ENCODE measurements around the gene PRRT1B. TPM values are rescaled to one million over a fixed set of nuclear protein-coding genes. Genes with fewer than 3 reads are reported as not detected.

PRRT1B gene
- total and polyA plus RNA-seq, 9 of the 15 experiments (the other 6 are each of a cell fraction or from before 2014, with no cell fraction given), result not detected

GRCh38 chr9:131530920-131531832 lies 14.1 kb upstream of the PRRT1B start, which contains the start of gene UCK1 (continued):
- TF ChIP-seq, protein P1, sequence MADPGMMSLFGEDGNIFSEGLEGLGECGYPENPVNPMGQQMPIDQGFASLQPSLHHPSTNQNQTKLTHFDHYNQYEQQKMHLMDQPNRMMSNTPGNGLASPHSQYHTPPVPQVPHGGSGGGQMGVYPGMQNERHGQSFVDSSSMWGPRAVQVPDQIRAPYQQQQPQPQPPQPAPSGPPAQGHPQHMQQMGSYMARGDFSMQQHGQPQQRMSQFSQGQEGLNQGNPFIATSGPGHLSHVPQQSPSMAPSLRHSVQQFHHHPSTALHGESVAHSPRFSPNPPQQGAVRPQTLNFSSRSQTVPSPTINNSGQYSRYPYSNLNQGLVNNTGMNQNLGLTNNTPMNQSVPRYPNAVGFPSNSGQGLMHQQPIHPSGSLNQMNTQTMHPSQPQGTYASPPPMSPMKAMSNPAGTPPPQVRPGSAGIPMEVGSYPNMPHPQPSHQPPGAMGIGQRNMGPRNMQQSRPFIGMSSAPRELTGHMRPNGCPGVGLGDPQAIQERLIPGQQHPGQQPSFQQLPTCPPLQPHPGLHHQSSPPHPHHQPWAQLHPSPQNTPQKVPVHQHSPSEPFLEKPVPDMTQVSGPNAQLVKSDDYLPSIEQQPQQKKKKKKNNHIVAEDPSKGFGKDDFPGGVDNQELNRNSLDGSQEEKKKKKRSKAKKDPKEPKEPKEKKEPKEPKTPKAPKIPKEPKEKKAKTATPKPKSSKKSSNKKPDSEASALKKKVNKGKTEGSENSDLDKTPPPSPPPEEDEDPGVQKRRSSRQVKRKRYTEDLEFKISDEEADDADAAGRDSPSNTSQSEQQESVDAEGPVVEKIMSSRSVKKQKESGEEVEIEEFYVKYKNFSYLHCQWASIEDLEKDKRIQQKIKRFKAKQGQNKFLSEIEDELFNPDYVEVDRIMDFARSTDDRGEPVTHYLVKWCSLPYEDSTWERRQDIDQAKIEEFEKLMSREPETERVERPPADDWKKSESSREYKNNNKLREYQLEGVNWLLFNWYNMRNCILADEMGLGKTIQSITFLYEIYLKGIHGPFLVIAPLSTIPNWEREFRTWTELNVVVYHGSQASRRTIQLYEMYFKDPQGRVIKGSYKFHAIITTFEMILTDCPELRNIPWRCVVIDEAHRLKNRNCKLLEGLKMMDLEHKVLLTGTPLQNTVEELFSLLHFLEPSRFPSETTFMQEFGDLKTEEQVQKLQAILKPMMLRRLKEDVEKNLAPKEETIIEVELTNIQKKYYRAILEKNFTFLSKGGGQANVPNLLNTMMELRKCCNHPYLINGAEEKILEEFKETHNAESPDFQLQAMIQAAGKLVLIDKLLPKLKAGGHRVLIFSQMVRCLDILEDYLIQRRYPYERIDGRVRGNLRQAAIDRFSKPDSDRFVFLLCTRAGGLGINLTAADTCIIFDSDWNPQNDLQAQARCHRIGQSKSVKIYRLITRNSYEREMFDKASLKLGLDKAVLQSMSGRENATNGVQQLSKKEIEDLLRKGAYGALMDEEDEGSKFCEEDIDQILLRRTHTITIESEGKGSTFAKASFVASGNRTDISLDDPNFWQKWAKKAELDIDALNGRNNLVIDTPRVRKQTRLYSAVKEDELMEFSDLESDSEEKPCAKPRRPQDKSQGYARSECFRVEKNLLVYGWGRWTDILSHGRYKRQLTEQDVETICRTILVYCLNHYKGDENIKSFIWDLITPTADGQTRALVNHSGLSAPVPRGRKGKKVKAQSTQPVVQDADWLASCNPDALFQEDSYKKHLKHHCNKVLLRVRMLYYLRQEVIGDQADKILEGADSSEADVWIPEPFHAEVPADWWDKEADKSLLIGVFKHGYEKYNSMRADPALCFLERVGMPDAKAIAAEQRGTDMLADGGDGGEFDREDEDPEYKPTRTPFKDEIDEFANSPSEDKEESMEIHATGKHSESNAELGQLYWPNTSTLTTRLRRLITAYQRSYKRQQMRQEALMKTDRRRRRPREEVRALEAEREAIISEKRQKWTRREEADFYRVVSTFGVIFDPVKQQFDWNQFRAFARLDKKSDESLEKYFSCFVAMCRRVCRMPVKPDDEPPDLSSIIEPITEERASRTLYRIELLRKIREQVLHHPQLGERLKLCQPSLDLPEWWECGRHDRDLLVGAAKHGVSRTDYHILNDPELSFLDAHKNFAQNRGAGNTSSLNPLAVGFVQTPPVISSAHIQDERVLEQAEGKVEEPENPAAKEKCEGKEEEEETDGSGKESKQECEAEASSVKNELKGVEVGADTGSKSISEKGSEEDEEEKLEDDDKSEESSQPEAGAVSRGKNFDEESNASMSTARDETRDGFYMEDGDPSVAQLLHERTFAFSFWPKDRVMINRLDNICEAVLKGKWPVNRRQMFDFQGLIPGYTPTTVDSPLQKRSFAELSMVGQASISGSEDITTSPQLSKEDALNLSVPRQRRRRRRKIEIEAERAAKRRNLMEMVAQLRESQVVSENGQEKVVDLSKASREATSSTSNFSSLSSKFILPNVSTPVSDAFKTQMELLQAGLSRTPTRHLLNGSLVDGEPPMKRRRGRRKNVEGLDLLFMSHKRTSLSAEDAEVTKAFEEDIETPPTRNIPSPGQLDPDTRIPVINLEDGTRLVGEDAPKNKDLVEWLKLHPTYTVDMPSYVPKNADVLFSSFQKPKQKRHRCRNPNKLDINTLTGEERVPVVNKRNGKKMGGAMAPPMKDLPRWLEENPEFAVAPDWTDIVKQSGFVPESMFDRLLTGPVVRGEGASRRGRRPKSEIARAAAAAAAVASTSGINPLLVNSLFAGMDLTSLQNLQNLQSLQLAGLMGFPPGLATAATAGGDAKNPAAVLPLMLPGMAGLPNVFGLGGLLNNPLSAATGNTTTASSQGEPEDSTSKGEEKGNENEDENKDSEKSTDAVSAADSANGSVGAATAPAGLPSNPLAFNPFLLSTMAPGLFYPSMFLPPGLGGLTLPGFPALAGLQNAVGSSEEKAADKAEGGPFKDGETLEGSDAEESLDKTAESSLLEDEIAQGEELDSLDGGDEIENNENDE (IDR thresholded peaks at IDR 0.05; ENCODE audit: low read depth, low read length), result no peak
- TF ChIP-seq BMI1 (IDR thresholded peaks at IDR 0.05; ENCODE audit: low read length), result no peak
- no peak for TF ChIP-seq KDM5B (IDR thresholded peaks at IDR 0.05; ENCODE audit: insufficient replicate concordance, low read depth, low read length)
- TF ChIP-seq ZKSCAN8 (CRISPR knock-in tag; IDR thresholded peaks at IDR 0.05), result no peak
- TF ChIP-seq TARDBP (IDR thresholded peaks at IDR 0.05), result no peak
- TF ChIP-seq MEIS2 (IDR thresholded peaks at IDR 0.05; ENCODE audit: partially characterized antibody), result peak; percentile 65
- no peak for TF ChIP-seq CHCHD3 (CRISPR knock-in tag; IDR thresholded peaks at IDR 0.05)
- TF ChIP-seq, protein P2, sequence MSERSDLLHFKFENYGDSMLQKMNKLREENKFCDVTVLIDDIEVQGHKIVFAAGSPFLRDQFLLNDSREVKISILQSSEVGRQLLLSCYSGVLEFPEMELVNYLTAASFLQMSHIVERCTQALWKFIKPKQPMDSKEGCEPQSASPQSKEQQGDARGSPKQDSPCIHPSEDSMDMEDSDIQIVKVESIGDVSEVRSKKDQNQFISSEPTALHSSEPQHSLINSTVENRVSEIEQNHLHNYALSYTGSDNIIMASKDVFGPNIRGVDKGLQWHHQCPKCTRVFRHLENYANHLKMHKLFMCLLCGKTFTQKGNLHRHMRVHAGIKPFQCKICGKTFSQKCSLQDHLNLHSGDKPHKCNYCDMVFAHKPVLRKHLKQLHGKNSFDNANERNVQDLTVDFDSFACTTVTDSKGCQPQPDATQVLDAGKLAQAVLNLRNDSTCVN (CRISPR knock-in tag; IDR thresholded peaks at IDR 0.05), result no peak
- TF ChIP-seq, protein P3, sequence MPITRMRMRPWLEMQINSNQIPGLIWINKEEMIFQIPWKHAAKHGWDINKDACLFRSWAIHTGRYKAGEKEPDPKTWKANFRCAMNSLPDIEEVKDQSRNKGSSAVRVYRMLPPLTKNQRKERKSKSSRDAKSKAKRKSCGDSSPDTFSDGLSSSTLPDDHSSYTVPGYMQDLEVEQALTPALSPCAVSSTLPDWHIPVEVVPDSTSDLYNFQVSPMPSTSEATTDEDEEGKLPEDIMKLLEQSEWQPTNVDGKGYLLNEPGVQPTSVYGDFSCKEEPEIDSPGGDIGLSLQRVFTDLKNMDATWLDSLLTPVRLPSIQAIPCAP (CRISPR knock-in tag; IDR thresholded peaks at IDR 0.05; ENCODE audit: borderline replicate concordance), result no peak
